Heart left ventricle (tissue), 16 donors: ENCODE data around the gene PCYT2. TPM values are rescaled to one million over a fixed set of nuclear protein-coding genes. Genes with fewer than 3 reads are reported as not detected.

Experiments
- ATAC-seq, 4 donors: fragments of 200-7000 bp; cut with Tn5 transposase; one replicate each; pipeline ENCODE4 v1.9.1; 2020 to 2022; ENCODE audit warnings: moderate library complexity in 4 of 4, mild to moderate bottlenecking in 3 of 4, moderate number of reproducible peaks in 1 of 4
- DNase-seq, 5 donors: peaks; one replicate each; pipeline ENCODE4 v3.0.0-alpha.2; 2020
- H3K27ac ChIP-seq, 12 donors: fragments of 200-600 bp; sonication (generic) in 4 of 12; one replicate each; pipeline versions ENCODE4 v1.5.0 to v1.8.0; 2016 to 2022; ENCODE audit warnings: mild to moderate bottlenecking in 2 of 12
- H3K27me3 ChIP-seq, 9 donors: fragments of 200-600 bp; sonication (generic) in 2 of 9; one replicate each; pipeline versions ENCODE4 v1.5.1 to v1.8.0; 2016 to 2022; ENCODE audit warnings: mild to moderate bottlenecking in 3 of 9
- H3K36me3 ChIP-seq, 9 donors: fragments of 200-600 bp; sonication (generic) in 2 of 9; one replicate each; pipeline versions ENCODE4 v1.5.0 to v1.8.0; 2018 to 2022; ENCODE audit warnings: mild to moderate bottlenecking in 2 of 9
- H3K4me1 ChIP-seq, 12 donors: fragments of 200-600 bp; sonication (generic) in 4 of 12; one replicate each; pipeline versions ENCODE4 v1.5.0 to v1.8.0; 2016 to 2022; ENCODE audit warnings: mild to moderate bottlenecking in 3 of 12
- H3K4me3 ChIP-seq, 12 donors: fragments of 200-600 bp; sonication (generic) in 4 of 12; one replicate each; pipeline versions ENCODE4 v1.5.0 to v1.8.0; 2017 to 2022; ENCODE audit warnings: mild to moderate bottlenecking in 9 of 12, moderate library complexity in 4 of 12
- H3K9me3 ChIP-seq, 12 donors: fragments of 200-600 bp; sonication (generic) in 4 of 12; one replicate each; pipeline versions ENCODE4 v1.5.0 to v1.8.0; 2016 to 2022; ENCODE audit warnings: mild to moderate bottlenecking in 1 of 12
- POLR2A ChIP-seq, 2 donors: fragments of 450-650 bp; IDR thresholded peaks; one replicate each; pipeline ENCODE4 v1.6.1; 2017; ENCODE audit warnings: antibody characterized with exemption in 2 of 2, mild to moderate bottlenecking in 2 of 2, moderate library complexity in 2 of 2
- WGBS, 4 donors: extraction: QIAGEN DNeasy Blood & Tissue Kit in 2 of 4; methylation state at CpG; one replicate each; pipeline versions ENCODE4 v1.1.5 to v1.1.7; 2013 to 2018; 5-methylcytosine and 5-hydroxymethylcytosine counted together
- intact Hi-C, 10 donors: fragments of 100-400 bp; cut with DNase I; formaldehyde crosslinking; loops; one replicate each; pipeline versions ENCODE4 v1.11.1 to v1.14.2; 2022
- polyA plus RNA-seq, 2 donors: library from polyadenylated mRNA; stranded (reverse); fragments of 200-250 nt; gene quantifications; one replicate each; pipeline ENCODE4 v1.2.3, GENCODE V29; 2013
- total RNA-seq, 9 donors: library from RNA; depleted of rRNA in 2 of 9; stranded (reverse); fragments of >200 nt in 2 of 9; fragmentation: NEBNext Ultra II Directional in 3 of 9; extraction: Animal tissue kit (Norgen Biotek cat#: 25700) in 3 of 9; gene quantifications; one replicate each; pipeline versions ENCODE4 v1.1.0 to v1.2.4, GENCODE V29; 2016 to 2023
- TF ChIP-seq, protein P1 (sequence below), 12 donors: fragments of 200-600 bp; sonication (generic) in 4 of 12; IDR thresholded peaks; one replicate each; pipeline versions ENCODE4 v1.5.0 to v1.8.0; 2018 to 2022; ENCODE audit warnings: antibody characterized with exemption in 12 of 12, mild to moderate bottlenecking in 5 of 12
- donor health status: ischemic (EF 13 %, LVEDD 7.1; RV severe dilation, severe dysfunction).
- donor health status: healthy with polysubstance abuse.
- donor health status: DM: no; HTN: yes; CAD: no.
- donor health status: DM: no; HTN: no; CAD: no.
- donor health status: ischemic (EF 25% LVEDD 6.9; RV normal size, moderate dysfunction).
- donor health status: ischemic (EF 25% LVEDD 5.7; RV mildly dilated, moderate dysfunction).
- donor health status: healthy.
- donor health status: DM: yes; HTN: yes; CAD: no.
- donor health status: ischemic (EF 35%, LVEDD 5.7; RV mildly dilated, moderate dysfunction).
- donor health status: nonischemic (EF 11% LVEDD 7.7; RV severe dilation, severe dysfunction).
- donor health status: DM: yes; HTN: yes; CAD: no.
- donor health status: PGD.
- donor health status: ischemic (EF 29% LVEDD 5.4; RV normal size, mild dysfunction).
- donor health status: nonischemic (EF 23%, LVEDD 6.1; RV moderate dilation, normal function).

The PCYT2 gene
- total and polyA plus RNA-seq, 11 donors: 28.8 to 85.5 (median 49.7) TPM

DNA sequence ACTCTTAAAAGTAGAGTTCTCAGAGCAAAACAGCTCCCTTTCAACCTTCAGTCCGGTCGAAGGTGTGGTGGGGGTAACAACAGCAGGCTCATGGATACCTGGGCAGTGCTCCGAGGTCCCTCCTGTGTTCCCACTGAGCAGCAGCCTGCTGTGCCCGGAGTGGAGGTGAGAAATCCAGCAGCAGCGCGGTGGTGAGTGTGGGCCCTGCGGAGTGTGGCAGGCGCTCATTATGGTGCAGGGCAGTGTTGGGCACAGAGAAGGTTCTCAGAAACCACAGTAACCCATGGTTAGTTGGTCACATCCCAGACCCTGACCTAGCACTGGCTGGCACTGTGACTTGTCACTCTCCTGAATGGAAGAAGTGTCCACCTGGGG lies 45.9 kb downstream of the PCYT2 start:
- Histone ChIP-seq H3K27me3 (no peaks in the 10 kb centered on the region), H3K4me1 (peaks cover 4 to 73% (median 61%) of the 10 kb centered on the region in 12 donors), H3K27ac (peak overlapping the region in 3 of 12 donors; percentile 26 to 71 (median 43)), H3K4me3 (no peak overlapping the region), H3K36me3 (peaks cover 0 to 51% (median 22%) of the 10 kb centered on the region in 9 donors), H3K9me3 (no peaks in the 10 kb centered on the region)
- intact Hi-C loops: loop anchor here in 2 of 10 donors (10.0 kb wide), 2 partner anchors 159 to 351 kb away; partner anchors contain the start of genes ACTG1 (in 1 of the 2), CENPX (in 1 of the 2) and LRRC45 (in 1 of the 2)
- DNase-seq (no peak), ATAC-seq (no peak)
- TF ChIP-seq, protein P1, sequence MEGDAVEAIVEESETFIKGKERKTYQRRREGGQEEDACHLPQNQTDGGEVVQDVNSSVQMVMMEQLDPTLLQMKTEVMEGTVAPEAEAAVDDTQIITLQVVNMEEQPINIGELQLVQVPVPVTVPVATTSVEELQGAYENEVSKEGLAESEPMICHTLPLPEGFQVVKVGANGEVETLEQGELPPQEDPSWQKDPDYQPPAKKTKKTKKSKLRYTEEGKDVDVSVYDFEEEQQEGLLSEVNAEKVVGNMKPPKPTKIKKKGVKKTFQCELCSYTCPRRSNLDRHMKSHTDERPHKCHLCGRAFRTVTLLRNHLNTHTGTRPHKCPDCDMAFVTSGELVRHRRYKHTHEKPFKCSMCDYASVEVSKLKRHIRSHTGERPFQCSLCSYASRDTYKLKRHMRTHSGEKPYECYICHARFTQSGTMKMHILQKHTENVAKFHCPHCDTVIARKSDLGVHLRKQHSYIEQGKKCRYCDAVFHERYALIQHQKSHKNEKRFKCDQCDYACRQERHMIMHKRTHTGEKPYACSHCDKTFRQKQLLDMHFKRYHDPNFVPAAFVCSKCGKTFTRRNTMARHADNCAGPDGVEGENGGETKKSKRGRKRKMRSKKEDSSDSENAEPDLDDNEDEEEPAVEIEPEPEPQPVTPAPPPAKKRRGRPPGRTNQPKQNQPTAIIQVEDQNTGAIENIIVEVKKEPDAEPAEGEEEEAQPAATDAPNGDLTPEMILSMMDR (IDR thresholded peaks at IDR 0.05): no peak
- no peak for TF ChIP-seq POLR2A (IDR thresholded peaks at IDR 0.05)
- 92 to 96% (median 94%) methylated on average over 2 to 8 of the region's 8 CpGs for WGBS, 4 donors

DNA sequence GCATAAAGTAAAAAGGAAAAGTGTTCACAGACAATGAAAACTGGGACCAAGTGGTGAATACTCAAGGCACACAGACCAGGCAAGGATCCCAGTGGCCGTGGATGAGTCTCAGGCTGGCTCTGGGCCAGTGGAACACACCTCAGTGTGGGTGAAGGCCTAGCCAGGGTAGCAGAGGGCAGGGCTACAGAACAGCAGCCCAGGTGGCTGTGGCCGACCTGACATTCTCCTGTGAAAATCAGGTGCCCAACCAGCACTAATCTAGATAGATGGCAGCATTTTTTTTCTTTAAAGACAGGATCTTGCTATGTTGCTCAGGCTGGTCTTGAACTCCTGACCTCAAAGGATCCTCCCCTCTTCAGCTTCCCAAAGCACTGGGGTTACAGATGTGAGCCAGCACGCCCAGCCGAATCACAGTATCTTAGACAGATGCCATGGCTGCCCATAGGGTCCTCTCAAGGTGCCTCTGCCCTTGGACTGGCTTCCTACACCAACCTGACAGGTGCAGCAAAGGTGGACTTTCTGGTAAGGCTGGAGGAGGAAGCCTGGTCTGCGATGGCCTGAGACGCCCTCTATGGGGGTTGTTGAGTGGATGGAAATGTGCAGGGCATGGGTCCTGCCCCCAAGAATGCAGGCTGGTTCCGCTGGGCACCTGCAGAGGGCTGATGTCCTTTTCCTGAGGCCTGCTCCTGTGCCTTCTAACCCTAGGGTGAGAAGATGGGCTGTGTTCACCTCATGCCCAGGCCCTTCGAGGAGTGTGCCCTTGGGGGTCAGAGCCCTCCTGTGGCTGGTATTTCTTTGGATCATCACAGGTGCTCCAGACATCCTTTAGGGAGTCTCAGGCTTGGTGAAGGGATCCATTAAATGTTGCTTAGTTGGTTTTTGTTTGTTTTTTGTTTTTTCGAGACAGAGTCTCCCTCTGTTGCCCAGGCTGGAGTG lies 47.1 kb downstream of the PCYT2 start:
- intact Hi-C loops: loop anchor here in 2 of 10 donors (10.0 kb wide), 2 partner anchors 161 to 349 kb away; partner anchors contain the start of genes ACTG1 (in 1 of the 2), CENPX (in 1 of the 2) and LRRC45 (in 1 of the 2)
- no peaks in the 10 kb centered on the region for H3K9me3 ChIP-seq
- ATAC-seq: no peak
- DNase-seq: no peak
- H3K27me3 ChIP-seq: no peaks in the 10 kb centered on the region
- H3K27ac ChIP-seq: peak overlapping the region in 1 of 12 donors; percentile 2
- TF ChIP-seq, protein P1 (IDR thresholded peaks at IDR 0.05): no peak
- no peak for TF ChIP-seq POLR2A (IDR thresholded peaks at IDR 0.05)
- no peak overlapping the region for H3K4me3 ChIP-seq
- H3K4me1 ChIP-seq: peaks cover 4 to 67% (median 55%) of the 10 kb centered on the region in 12 donors
- peaks cover 0 to 40% (median 16%) of the 10 kb centered on the region in 9 donors for H3K36me3 ChIP-seq
- WGBS, 4 donors: 73 to 81% (median 79%) methylated on average over 8 to 9 of the region's 9 CpGs

DNA sequence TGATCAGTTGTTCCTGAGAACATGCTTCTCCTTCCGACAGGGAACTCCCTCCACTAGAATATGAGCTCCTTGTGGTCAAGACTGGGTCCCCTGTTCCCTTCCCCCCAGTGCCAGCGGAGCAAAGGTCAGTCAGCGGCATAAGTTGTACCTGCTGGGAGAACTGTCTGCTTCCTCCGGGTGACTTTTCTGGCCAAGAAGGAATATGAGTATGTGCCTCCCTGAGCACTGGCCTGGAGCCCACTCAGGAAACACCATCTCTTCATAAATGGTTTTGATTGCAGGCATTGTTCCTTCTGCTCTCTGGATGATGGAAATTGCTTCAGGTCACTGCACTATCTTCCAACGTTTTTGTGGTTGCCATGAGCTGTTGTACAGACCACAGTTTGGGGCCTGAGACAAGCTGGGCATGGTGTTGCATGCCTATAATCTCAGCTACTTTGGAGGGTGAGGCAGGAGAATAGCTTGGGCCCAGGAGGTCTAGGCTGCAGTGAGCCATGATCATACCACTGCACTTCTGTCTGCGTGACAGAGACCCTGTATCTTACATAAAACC lies 48.0 kb downstream of the PCYT2 start:
- Histone ChIP-seq H3K9me3 (no peaks in the 10 kb centered on the region), H3K4me1 (peaks cover 11 to 67% (median 56%) of the 10 kb centered on the region in 12 donors), H3K27ac (peak overlapping the region in 2 of 12 donors; percentile 11 to 95), H3K27me3 (no peaks in the 10 kb centered on the region), H3K36me3 (peaks cover 0 to 40% (median 15%) of the 10 kb centered on the region in 9 donors), H3K4me3 (no peak overlapping the region)
- 77 to 81% (median 79%) methylated on average over 6 of the region's 6 CpGs for WGBS, 4 donors
- intact Hi-C loops: loop anchor here in 2 of 10 donors (10.0 kb wide), 2 partner anchors 162 to 348 kb away; partner anchors contain the start of genes ACTG1 (in 1 of the 2), CENPX (in 1 of the 2) and LRRC45 (in 1 of the 2)
- DNase-seq (no peak), ATAC-seq (no peak)
- TF ChIP-seq, protein P1 (IDR thresholded peaks at IDR 0.05): no peak
- TF ChIP-seq POLR2A (IDR thresholded peaks at IDR 0.05): no peak
